Activated CD8-positive, alpha-beta T cell treated with anti-CD3 and anti-CD28 coated beads for 36 hours (primary cell): ENCODE results near the gene ME3. TPM values are rescaled to one million over a fixed set of nuclear protein-coding genes. Genes with fewer than 3 reads are reported as not detected.

Experiments used
- ATAC-seq: fragments of 200-7000 bp; cut with Tn5 transposase; one replicate; pipeline ENCODE4 v1.10.0; 2021; ENCODE audit warnings: mild to moderate bottlenecking, moderate library complexity
- CTCF ChIA-PET: fragments of 350-600 bp; sonication (Branson Sonifier 250); formaldehyde crosslinking; loops from one replicate; lab custom pipeline; 2021; ENCODE audit warnings: antibody characterized with exemption; lab: Charles Lee
- POLR2A ChIA-PET: fragments of 350-600 bp; sonication (Branson Sonifier 250); formaldehyde crosslinking; loops from one replicate; lab custom pipeline; 2021; ENCODE audit warnings: antibody characterized with exemption; lab: Charles Lee
- DNase-seq: peaks from one replicate; pipeline ENCODE4 v3.0.0-alpha.2; 2020
- H3K27ac Mint-ChIP-seq: one replicate; pipeline ENCODE4 v1.8.0; 2021; ENCODE audit warnings: mild to moderate bottlenecking, mixed read lengths
- H3K27me3 Mint-ChIP-seq: one replicate; pipeline ENCODE4 v1.8.0; 2021; ENCODE audit warnings: mixed read lengths
- H3K36me3 Mint-ChIP-seq: one replicate; pipeline ENCODE4 v1.8.0; 2021; ENCODE audit warnings: low read depth, mixed read lengths
- H3K4me1 Mint-ChIP-seq: one replicate; pipeline ENCODE4 v1.8.0; 2021; ENCODE audit warnings: low read depth, mixed read lengths
- H3K4me3 Mint-ChIP-seq: one replicate; pipeline ENCODE4 v1.8.0; 2021; ENCODE audit warnings: mild to moderate bottlenecking, moderate library complexity, mixed read lengths
- H3K9me3 Mint-ChIP-seq: one replicate; pipeline ENCODE4 v1.8.0; 2021; ENCODE audit warnings: mixed read lengths
- intact Hi-C: fragments of 100-400 bp; cut with micrococcal nuclease; formaldehyde crosslinking; loops from one replicate; pipeline ENCODE4 v1.10.0; 2022
- total RNA-seq, 2 experiments: library from RNA; stranded (reverse); gene quantifications; one replicate each; pipeline ENCODE4 v1.2.3, GENCODE V29; 2021
- TF ChIP-seq, protein P1 (sequence below): fragments of 200-600 bp; IDR thresholded peaks from one replicate; pipeline ENCODE4 v1.8.0; 2022; ENCODE audit warnings: antibody characterized with exemption, mild to moderate bottlenecking

The ME3 gene
- total RNA-seq, 2 experiments from 2014 or later, result 5.0 to 6.2 TPM

DNA sequence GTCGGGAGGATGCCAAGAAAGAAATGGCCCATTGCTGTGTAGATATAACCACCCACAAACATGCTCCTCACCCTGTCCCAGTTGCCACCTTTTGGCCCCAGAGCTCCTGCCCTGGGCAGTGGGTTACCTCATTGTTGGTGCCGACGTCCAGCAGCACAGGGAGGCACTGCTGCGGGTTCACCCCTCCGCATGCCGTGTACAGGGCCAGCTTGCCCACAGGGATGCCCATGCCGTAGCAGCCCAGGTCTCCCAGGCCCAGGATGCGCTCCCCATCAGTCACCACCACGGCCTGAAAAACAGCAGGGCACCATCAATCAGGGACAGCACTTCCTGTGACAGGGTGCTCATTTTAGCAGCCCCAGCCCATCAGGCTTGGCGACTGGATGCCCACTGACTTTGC is 174.6 kb downstream of the ME3 start:
- ChIA-PET CTCF (no interaction called here), POLR2A (interaction anchor here (0.7 kb wide), 1 partner anchor 11 kb away, joined by 3 read pairs; no protein-coding TSS in a partner anchor)
- Mint-ChIP-seq H3K27me3 (peaks cover 3% of the 10 kb centered on the region), H3K27ac (no peak overlapping the region), H3K9me3 (no peaks in the 10 kb centered on the region), H3K4me3 (no peak overlapping the region), H3K4me1 (no peaks in the 10 kb centered on the region), H3K36me3 (no peaks in the 10 kb centered on the region)
- no peak for DNase-seq
- TF ChIP-seq, protein P1, sequence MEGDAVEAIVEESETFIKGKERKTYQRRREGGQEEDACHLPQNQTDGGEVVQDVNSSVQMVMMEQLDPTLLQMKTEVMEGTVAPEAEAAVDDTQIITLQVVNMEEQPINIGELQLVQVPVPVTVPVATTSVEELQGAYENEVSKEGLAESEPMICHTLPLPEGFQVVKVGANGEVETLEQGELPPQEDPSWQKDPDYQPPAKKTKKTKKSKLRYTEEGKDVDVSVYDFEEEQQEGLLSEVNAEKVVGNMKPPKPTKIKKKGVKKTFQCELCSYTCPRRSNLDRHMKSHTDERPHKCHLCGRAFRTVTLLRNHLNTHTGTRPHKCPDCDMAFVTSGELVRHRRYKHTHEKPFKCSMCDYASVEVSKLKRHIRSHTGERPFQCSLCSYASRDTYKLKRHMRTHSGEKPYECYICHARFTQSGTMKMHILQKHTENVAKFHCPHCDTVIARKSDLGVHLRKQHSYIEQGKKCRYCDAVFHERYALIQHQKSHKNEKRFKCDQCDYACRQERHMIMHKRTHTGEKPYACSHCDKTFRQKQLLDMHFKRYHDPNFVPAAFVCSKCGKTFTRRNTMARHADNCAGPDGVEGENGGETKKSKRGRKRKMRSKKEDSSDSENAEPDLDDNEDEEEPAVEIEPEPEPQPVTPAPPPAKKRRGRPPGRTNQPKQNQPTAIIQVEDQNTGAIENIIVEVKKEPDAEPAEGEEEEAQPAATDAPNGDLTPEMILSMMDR, result no peak
- intact Hi-C loops, result no loop called here
- ATAC-seq, result no peak

DNA sequence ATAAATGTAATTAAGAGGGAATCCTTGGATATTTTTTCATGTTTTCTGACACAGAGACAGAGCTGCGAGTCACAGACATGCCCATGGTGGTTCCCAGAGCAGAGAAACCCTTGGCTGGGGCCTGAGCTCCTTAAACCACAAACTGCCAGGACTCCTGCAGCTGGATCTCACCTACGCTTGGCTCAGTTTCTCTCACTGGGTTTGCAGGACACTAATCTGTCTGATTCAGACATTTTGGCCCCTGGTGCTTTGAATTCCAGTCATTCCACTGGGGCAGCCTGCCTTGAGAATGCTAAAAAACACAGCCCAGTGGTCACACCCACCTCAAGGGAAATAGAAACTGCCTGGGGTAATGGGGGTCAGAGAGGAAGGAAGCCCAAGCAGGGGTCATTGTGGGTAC is 175.1 kb downstream of the ME3 start:
- ChIA-PET CTCF (no interaction called here), POLR2A (interaction anchor here (0.7 kb wide), 1 partner anchor 10 kb away, joined by 3 read pairs; no protein-coding TSS in a partner anchor)
- Mint-ChIP-seq H3K9me3 (no peaks in the 10 kb centered on the region), H3K4me1 (peaks cover 2% of the 10 kb centered on the region), H3K27me3 (peaks cover 3% of the 10 kb centered on the region), H3K27ac (no peak overlapping the region), H3K4me3 (no peak overlapping the region), H3K36me3 (no peaks in the 10 kb centered on the region)
- intact Hi-C loops, result no loop called here
- ATAC-seq, result no peak
- DNase-seq, result no peak
- TF ChIP-seq, protein P1, result no peak

DNA sequence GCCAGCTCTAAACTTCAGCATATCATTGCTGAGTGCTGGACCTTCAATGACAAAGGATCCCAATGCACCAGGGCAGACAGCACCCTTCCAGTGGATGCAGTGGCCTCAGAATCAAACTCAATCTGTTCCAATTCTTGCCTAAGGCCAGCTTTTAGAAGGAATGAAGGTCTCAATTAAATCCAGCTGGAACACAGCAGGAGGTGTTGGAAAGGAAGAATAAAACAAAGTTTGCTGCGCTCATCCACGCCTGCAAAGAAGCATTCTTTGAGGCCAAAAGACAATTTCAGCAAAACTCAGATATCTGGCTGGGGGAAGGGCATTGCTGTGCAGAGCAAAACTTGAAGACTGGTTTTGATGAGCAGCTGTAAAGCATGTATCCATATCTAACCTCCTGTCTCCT is 177.1 kb downstream of the ME3 start:
- TF ChIP-seq, protein P1, result no peak
- DNase-seq, result no peak
- ChIA-PET CTCF (no interaction called here), POLR2A (interaction anchor here (1.3 kb wide), 1 partner anchor 10 kb away, joined by 3 read pairs; no protein-coding TSS in a partner anchor)
- intact Hi-C loops, result no loop called here
- no peak for ATAC-seq
- Mint-ChIP-seq H3K27me3 (peaks cover 3% of the 10 kb centered on the region), H3K4me1 (peaks cover 2% of the 10 kb centered on the region), H3K27ac (no peak overlapping the region), H3K9me3 (no peaks in the 10 kb centered on the region), H3K4me3 (no peak overlapping the region), H3K36me3 (no peaks in the 10 kb centered on the region)

DNA sequence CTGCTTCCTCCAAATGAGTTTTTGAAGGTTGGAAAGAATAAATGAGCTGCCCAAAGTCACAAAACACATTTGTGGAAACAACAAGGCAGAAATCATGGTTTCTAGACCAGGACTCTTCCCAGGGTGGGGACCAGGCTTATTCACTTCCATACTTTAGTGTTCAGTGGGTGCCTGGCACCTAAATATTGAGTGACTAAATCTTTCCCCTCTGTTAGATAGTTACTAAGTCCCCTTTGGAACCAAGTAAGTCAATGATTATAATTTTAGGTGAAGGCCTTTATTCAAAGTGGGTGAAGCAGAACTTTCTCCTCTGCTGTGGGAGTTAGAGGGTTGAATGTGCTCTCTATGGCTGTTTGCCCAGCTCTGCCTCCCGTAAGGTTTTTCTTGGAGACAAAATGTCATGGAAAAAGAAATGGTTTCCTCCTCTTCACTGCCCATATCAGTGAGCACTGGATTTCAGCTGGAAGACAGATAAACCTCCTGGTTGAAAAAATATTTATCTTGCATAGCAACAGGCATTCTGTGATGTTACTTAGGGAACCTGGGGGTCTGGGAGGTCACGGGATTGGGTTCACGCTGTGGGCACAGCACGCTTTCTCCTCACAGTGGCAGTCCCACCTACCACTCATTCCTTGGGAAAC is 179.9 kb downstream of the ME3 start:
- H3K36me3 Mint-ChIP-seq, result no peaks in the 10 kb centered on the region
- ATAC-seq (no peak), DNase-seq (no peak)
- peaks cover 2% of the 10 kb centered on the region for H3K4me1 Mint-ChIP-seq
- no peak overlapping the region for H3K27ac Mint-ChIP-seq
- no peaks in the 10 kb centered on the region for H3K27me3 Mint-ChIP-seq
- TF ChIP-seq, protein P1, result no peak
- intact Hi-C loops, result no loop called here
- POLR2A ChIA-PET, result no interaction called here
- H3K4me3 Mint-ChIP-seq, result no peak overlapping the region
- no peaks in the 10 kb centered on the region for H3K9me3 Mint-ChIP-seq
- CTCF ChIA-PET, result no interaction called here

DNA sequence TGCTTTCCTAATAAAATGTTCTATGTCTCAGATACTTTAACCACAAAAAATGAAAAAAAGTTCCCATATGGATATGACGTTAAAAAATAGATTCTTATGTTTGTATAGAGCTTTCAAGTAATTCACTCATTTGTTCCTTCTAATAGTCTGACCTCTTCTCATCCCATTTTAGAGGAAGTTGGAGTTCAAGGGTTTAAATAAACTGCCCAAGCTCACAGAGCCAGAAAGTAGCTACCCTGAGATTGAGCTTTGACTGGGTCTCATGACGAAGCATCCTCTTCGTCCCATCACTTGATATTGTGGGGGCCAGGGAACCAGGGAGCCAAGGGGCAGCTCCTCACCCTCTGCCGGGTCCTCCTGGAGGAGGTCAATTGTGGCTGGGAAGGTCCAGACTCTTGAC is 181.4 kb downstream of the ME3 start:
- intact Hi-C loops, result no loop called here
- DNase-seq, result no peak
- TF ChIP-seq, protein P1, result no peak
- ATAC-seq, result no peak
- no peak overlapping the region for H3K4me3 Mint-ChIP-seq
- no peak overlapping the region for H3K27ac Mint-ChIP-seq
- H3K36me3 Mint-ChIP-seq, result no peaks in the 10 kb centered on the region
- ChIA-PET POLR2A (no interaction called here), CTCF (interaction anchor here (0.9 kb wide), 1 partner anchor 72 kb away, joined by 3 read pairs; no protein-coding TSS in a partner anchor)
- H3K27me3 Mint-ChIP-seq, result no peaks in the 10 kb centered on the region
- H3K9me3 Mint-ChIP-seq, result no peaks in the 10 kb centered on the region
- H3K4me1 Mint-ChIP-seq, result peaks cover 9% of the 10 kb centered on the region
